Body of pancreas (tissue), 4 donors: ENCODE data around the gene ASS1. TPM values are rescaled to one million over a fixed set of nuclear protein-coding genes. Genes with fewer than 3 reads are reported as not detected.

Experiments used
- ATAC-seq: fragments of 150-250 bp; one replicate; pipeline ENCODE4 v1.9.1; 2016
- DNase-seq, 4 donors: peaks; one replicate each; pipeline ENCODE4 v3.0.0-alpha.2; 2019
- H3K27ac ChIP-seq, 4 donors: fragments of 200-600 bp; sonication (generic); 1 replicate in 3 of 4; 2 replicates in 1 of 4; pipeline versions ENCODE4 v1.5.1 to v1.6.1; 2016 to 2019; ENCODE audit warnings: mild to moderate bottlenecking in 1 of 4, mixed read lengths in 1 of 4, moderate library complexity in 1 of 4
- H3K27me3 ChIP-seq, 2 donors: fragments of 200-600 bp; sonication (generic); one replicate each; pipeline ENCODE4 v1.6.0; 2016; ENCODE audit warnings: mild to moderate bottlenecking in 1 of 2
- H3K36me3 ChIP-seq, 2 donors: fragments of 200-600 bp; sonication (generic); replicated peaks in 1 of 2; 2 replicates each; pipeline ENCODE4 v1.5.1; 2016; ENCODE audit warnings: low read depth in 2 of 2; ENCODE audit not compliant: insufficient read depth in 1 of 2
- H3K4me1 ChIP-seq: fragments of 200-600 bp; sonication (generic); one replicate; pipeline ENCODE4 v1.6.0; 2016
- H3K4me3 ChIP-seq, 2 donors: fragments of 200-600 bp; sonication (generic); 1 replicate in 1 of 2; 2 replicates in 1 of 2; pipeline ENCODE4 v1.5.1; 2016 to 2019
- H3K9me3 ChIP-seq, 3 donors: fragments of 200-600 bp; sonication (generic); 1 replicate in 2 of 3; 2 replicates in 1 of 3; pipeline ENCODE4 v1.5.1; 2016
- CTCF ChIP-seq, 7 experiments: fragments of 450-650 bp in 4 of 7; fragments of 200-600 bp in 3 of 7; sonication (generic) in 3 of 7; IDR thresholded peaks; one replicate each; pipeline ENCODE4 v1.5.1; 2016 to 2019; ENCODE audit warnings: antibody characterized with exemption in 7 of 7
- POLR2A ChIP-seq, 3 donors: fragments of 450-650 bp; IDR thresholded peaks; one replicate each; pipeline ENCODE4 v1.6.1; 2016; ENCODE audit warnings: antibody characterized with exemption in 3 of 3, mild to moderate bottlenecking in 2 of 3
- WGBS, 2 donors: methylation state at CpG; one replicate each; pipeline ENCODE4 v1.1.5; 2017; 5-methylcytosine and 5-hydroxymethylcytosine counted together
- intact Hi-C: fragments of 100-400 bp; cut with DNase I; formaldehyde crosslinking; loops from one replicate; pipeline ENCODE4 v1.15.1; 2023
- total RNA-seq, 2 donors: library from RNA; depleted of rRNA; stranded (reverse); fragments of >200 nt; gene quantifications; one replicate each; pipeline ENCODE4 v1.1.0, GENCODE V29; 2016

The ASS1 gene
- total RNA-seq, 2 donors from 2014 or later = 31.6 to 120 TPM

- TF ChIP-seq CTCF (IDR thresholded peaks at IDR 0.05) (no peak), POLR2A (IDR thresholded peaks at IDR 0.05) (no peak)
- intact Hi-C loops = no loop called here
- Histone ChIP-seq H3K4me3 (no peak overlapping the region), H3K27ac (peak overlapping the region; percentile 12 to 66 (median 55)), H3K4me1 (peaks cover 11% of the 10 kb centered on the region), H3K36me3 (peaks cover 0 to 2% of the 10 kb centered on the region in 2 donors), H3K9me3 (no peaks in the 10 kb centered on the region), H3K27me3 (no peaks in the 10 kb centered on the region)
- DNase-seq = peak; percentile 51 to 86 (median 72)
- ATAC-seq = peak; percentile 89
- WGBS, 2 donors = 39 to 54% methylated on average over 3 to 7 of the region's 7 CpGs
These were observed 55.1 kb downstream of the ASS1 start for GRCh38 chr9:130499804-130500263.

- Histone ChIP-seq H3K4me1 (peaks cover 11% of the 10 kb centered on the region), H3K27ac (peak overlapping the region in 3 of 4 donors; percentile 48 to 66 (median 62)), H3K4me3 (no peak overlapping the region), H3K27me3 (no peaks in the 10 kb centered on the region), H3K9me3 (no peaks in the 10 kb centered on the region), H3K36me3 (no peaks in the 10 kb centered on the region)
- TF ChIP-seq POLR2A (IDR thresholded peaks at IDR 0.05) = no peak
- TF ChIP-seq CTCF (IDR thresholded peaks at IDR 0.05) = no peak
- DNase-seq (peak in 2 of 4 donors; percentile 21 to 41), ATAC-seq (no peak)
- WGBS, 2 donors = 81 to 89% methylated on average over 12 of the region's 12 CpGs
- intact Hi-C loops = no loop called here
These were observed 55.8 kb downstream of the ASS1 start for GRCh38 chr9:130500340-130501180.

- H3K4me1 ChIP-seq = peaks cover 11% of the 10 kb centered on the region
- intact Hi-C loops = no loop called here
- H3K27me3 ChIP-seq = no peaks in the 10 kb centered on the region
- DNase-seq (no peak), ATAC-seq (no peak)
- 77 to 91% methylated on average over 9 of the region's 9 CpGs for WGBS, 2 donors
- no peak overlapping the region for H3K4me3 ChIP-seq
- TF ChIP-seq CTCF (IDR thresholded peaks at IDR 0.05) (no peak), POLR2A (IDR thresholded peaks at IDR 0.05) (no peak)
- no peaks in the 10 kb centered on the region for H3K36me3 ChIP-seq
- H3K9me3 ChIP-seq = no peaks in the 10 kb centered on the region
- no peak overlapping the region for H3K27ac ChIP-seq
These were observed 56.9 kb downstream of the ASS1 start for GRCh38 chr9:130501639-130502038.

- Histone ChIP-seq H3K27me3 (no peaks in the 10 kb centered on the region), H3K9me3 (peaks cover 0 to 6% (median 0%) of the 10 kb centered on the region in 3 donors), H3K36me3 (no peaks in the 10 kb centered on the region), H3K4me3 (no peak overlapping the region), H3K4me1 (no peaks in the 10 kb centered on the region), H3K27ac (no peak overlapping the region)
- DNase-seq (no peak), ATAC-seq (no peak)
- WGBS, 2 donors = 31 to 36% methylated on average over 2 of the region's 2 CpGs
- intact Hi-C loops = no loop called here
- TF ChIP-seq CTCF (IDR thresholded peaks at IDR 0.05) = no peak
- no peak for TF ChIP-seq POLR2A (IDR thresholded peaks at IDR 0.05)
These were observed 63.5 kb downstream of the ASS1 start for GRCh38 chr9:130508218-130508617.
